ENCODE measurements around the gene ATAD3C.
"Not testable (repeated sequence)": the region's sequence is repeated elsewhere in the genome, so short reads cannot be mapped to it uniquely, and the experiment has no call there.

- TF ChIP-seq POLR2A, CTCF, EP300, POLR2AphosphoS5 (IDR thresholded peaks at IDR 0.05): not testable (repeated sequence)
Measured at GRCh38 chr1:1505801-1506200, 56.3 kb downstream of the ATAD3C start.

Measured in upper lobe of left lung (tissue), 4 donors.